Neural crest cell (in vitro differentiated cells): ENCODE data around the gene PIP4K2A. TPM values are rescaled to one million over a fixed set of nuclear protein-coding genes. Genes with fewer than 3 reads are reported as not detected.

Source experiments
- DNase-seq: peaks from one replicate; pipeline ENCODE4 v3.0.0; 2021; ENCODE audit warnings: low read depth, mixed read lengths, low spot score
- H3K27ac Mint-ChIP-seq: one replicate; pipeline ENCODE4 v1.8.0; 2021; ENCODE audit warnings: mild to moderate bottlenecking, mixed read lengths; ENCODE audit not compliant: unreplicated experiment
- H3K27me3 Mint-ChIP-seq: 2 replicates; pipeline ENCODE4 v1.8.0; 2021; ENCODE audit warnings: low read depth, mild to moderate bottlenecking, mixed read lengths
- H3K36me3 Mint-ChIP-seq: 2 replicates; pipeline ENCODE4 v1.8.0; 2021; ENCODE audit warnings: low read depth, mild to moderate bottlenecking, mixed read lengths
- H3K4me1 Mint-ChIP-seq: 2 replicates; pipeline ENCODE4 v1.8.0; 2021; ENCODE audit warnings: mixed read lengths
- H3K4me3 Mint-ChIP-seq: one replicate; pipeline ENCODE4 v1.8.0; 2021; ENCODE audit warnings: mild to moderate bottlenecking, mixed read lengths
- H3K9me3 Mint-ChIP-seq: 2 replicates; pipeline ENCODE4 v1.8.0; 2021; ENCODE audit warnings: mixed read lengths
- CTCF ChIP-seq: fragments of 200-600 bp; sonication (generic); conservative IDR thresholded peaks from 2 replicates; pipeline ENCODE4 v1.5.0; 2021; ENCODE audit warnings: antibody characterized with exemption, mild to moderate bottlenecking
- total RNA-seq: library from RNA; stranded (reverse); gene quantifications from 2 replicates; pipeline ENCODE4 v1.2.1, GENCODE V29; 2021

Gene PIP4K2A
- total RNA-seq, 1 donor from 2014 or later, result 28.7 TPM

GRCh38 chr10:22556774-22557173 is 157.6 kb downstream of the PIP4K2A start:
- no peak for DNase-seq
- no peaks in the 10 kb centered on the region for H3K27me3 Mint-ChIP-seq
- H3K4me1 Mint-ChIP-seq, result peaks cover 33% of the 10 kb centered on the region
- no peaks in the 10 kb centered on the region for H3K36me3 Mint-ChIP-seq
- H3K9me3 Mint-ChIP-seq, result no peaks in the 10 kb centered on the region
- no peak overlapping the region for H3K27ac Mint-ChIP-seq
- TF ChIP-seq CTCF, result no peak
- no peak overlapping the region for H3K4me3 Mint-ChIP-seq

- DNase-seq, result peak; percentile 25
- H3K4me1 Mint-ChIP-seq, result peaks cover 16% of the 10 kb centered on the region
- peak overlapping the region; percentile 73 for H3K27ac Mint-ChIP-seq
- H3K27me3 Mint-ChIP-seq, result no peaks in the 10 kb centered on the region
- no peak for TF ChIP-seq CTCF
- H3K9me3 Mint-ChIP-seq, result no peaks in the 10 kb centered on the region
- H3K36me3 Mint-ChIP-seq, result peaks cover 2% of the 10 kb centered on the region
- H3K4me3 Mint-ChIP-seq, result peak overlapping the region; percentile 65
Measured at GRCh38 chr10:22554461-22555182, 159.8 kb downstream of the PIP4K2A start.

GRCh38 chr10:22553452-22553995 is 160.9 kb downstream of the PIP4K2A start:
- TF ChIP-seq CTCF, result no peak
- DNase-seq, result no peak
- Mint-ChIP-seq H3K27me3 (no peaks in the 10 kb centered on the region), H3K9me3 (no peaks in the 10 kb centered on the region), H3K36me3 (peaks cover 2% of the 10 kb centered on the region), H3K4me3 (no peak overlapping the region), H3K4me1 (peaks cover 16% of the 10 kb centered on the region), H3K27ac (no peak overlapping the region)

- H3K4me3 Mint-ChIP-seq, result no peak overlapping the region
- peaks cover 16% of the 10 kb centered on the region for H3K4me1 Mint-ChIP-seq
- no peaks in the 10 kb centered on the region for H3K9me3 Mint-ChIP-seq
- no peak for TF ChIP-seq CTCF
- peaks cover 2% of the 10 kb centered on the region for H3K36me3 Mint-ChIP-seq
- H3K27me3 Mint-ChIP-seq, result no peaks in the 10 kb centered on the region
- no peak overlapping the region for H3K27ac Mint-ChIP-seq
- DNase-seq, result no peak
Measured at GRCh38 chr10:22552888-22553378, 161.4 kb downstream of the PIP4K2A start.

- no peaks in the 10 kb centered on the region for H3K27me3 Mint-ChIP-seq
- no peaks in the 10 kb centered on the region for H3K9me3 Mint-ChIP-seq
- H3K36me3 Mint-ChIP-seq, result peaks cover 2% of the 10 kb centered on the region
- H3K27ac Mint-ChIP-seq, result no peak overlapping the region
- H3K4me1 Mint-ChIP-seq, result peaks cover 18% of the 10 kb centered on the region
- no peak for TF ChIP-seq CTCF
- no peak for DNase-seq
- no peak overlapping the region for H3K4me3 Mint-ChIP-seq
Measured at GRCh38 chr10:22551681-22552365, 162.6 kb downstream of the PIP4K2A start.
